Activated CD8-positive, alpha-beta memory T cell treated with anti-CD3 and anti-CD28 coated beads, Interleukin-2, amount 50 U/mL, for 4 hours (primary cell): ENCODE results near the gene CSK.
A peak's percentile ranks its signal among the peaks of the same experiment; 100 is the strongest.

Experiments used
- DNase-seq: peaks from one replicate; pipeline ENCODE4 v3.0.0-alpha.2; 2020

The CSK gene

DNA sequence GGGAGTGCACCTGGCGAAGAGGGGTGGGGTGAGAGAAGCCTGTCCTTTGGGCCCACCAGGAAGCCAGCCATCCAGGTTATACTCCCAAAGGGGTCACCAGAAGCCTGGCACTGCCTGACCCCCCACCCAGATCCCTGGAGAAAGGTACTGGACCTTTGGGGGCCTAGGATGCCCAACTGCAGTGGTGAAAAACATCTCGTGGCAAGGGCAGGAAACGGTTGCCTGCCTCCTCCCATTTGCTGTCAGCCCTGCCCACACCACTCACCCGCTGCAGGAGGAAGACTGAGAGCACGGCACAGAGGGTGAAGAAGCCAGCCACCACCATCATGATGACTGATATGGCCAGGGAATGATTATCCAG lies 63.3 kb downstream of the CSK start:
- peak; percentile 53 for DNase-seq

DNA sequence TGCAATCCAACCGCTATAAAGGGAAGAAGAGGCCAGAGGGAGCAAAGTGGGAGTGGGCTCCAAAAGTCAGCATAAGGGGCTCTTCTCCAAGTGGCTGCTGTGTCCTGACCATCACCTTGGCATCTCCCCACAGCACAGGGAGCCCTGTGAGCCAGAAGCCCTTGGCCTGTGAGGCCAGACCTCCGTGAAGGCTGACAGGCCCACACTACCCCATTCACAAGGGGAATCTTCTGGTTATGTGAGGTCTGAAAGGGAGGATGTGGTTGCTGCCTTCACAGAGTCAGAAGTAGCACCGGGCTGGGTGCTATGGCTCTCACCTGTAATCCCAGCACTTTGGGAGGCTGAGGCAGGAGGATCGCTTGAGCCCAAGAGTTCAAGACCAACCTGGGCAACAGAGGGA lies 63.7 kb downstream of the CSK start:
- DNase-seq: no peak

DNA sequence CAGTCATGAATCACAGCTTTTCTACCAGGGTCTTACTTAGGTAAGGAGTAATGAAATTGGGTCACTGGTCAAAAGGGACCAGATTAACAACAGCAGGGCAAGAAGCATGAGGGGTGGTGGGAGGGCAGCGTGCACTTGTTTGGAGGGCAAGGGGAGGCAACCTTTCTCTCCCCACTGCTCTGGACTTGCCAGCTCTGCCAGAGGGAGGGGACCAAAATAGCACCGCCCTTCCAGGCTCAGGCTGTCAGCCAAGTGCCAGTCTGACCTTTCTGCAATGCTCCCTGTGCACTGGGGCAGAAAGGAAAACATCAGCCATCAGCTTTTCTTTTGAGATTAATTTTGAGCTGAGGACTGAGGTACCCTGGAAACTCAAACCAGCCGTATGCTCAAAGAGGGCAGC lies 65.6 kb downstream of the CSK start:
- no peak for DNase-seq

DNA sequence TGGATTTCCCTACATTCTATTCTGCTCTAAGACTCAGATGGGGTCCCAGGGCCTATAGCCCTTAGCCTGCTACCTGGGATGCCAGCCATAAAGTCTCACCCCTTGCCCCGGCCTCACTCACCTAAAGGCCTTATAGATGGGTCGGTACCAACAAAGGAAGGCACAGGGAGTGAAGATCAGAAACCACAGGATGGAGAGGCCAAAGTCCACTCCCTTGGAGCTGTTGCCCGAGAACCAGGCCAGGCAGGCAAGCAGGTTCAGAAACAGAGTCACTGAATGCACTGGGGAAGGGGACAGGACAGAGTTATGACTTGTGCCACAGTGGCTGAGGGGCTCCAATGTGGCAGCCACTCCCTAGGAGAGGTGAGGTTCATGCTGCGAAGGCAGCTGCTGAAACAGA lies 68.5 kb downstream of the CSK start:
- DNase-seq: no peak

DNA sequence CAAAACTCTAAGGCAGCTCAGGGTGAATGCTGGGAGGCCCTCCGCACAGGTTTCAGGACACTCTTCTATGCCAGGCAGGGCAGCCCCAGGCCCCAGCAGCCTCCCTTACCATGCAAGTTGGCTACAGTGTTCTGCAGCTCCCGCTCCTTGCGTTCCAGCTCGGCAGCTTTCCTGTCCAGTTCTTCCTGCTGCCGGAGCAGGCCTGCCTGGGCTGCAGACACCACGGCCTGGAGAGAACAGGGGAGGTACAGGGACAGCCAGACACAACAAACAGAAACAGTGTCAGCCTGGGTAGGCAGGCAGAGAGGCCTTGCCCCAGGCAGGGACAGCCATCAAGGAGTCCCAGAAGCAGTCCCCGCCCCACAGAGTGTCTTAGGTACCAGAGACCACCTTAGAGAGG lies 70.1 kb downstream of the CSK start:
- DNase-seq: no peak
